Liver (tissue), 3 donors: ENCODE data around the gene KIF15.

Source experiments
- RAD21 ChIP-seq, 2 donors: IDR thresholded peaks; 2 replicates each; pipeline ENCODE4 v1.6.1; 2016; ENCODE audit warnings: antibody characterized with exemption in 2 of 2, mild to moderate bottlenecking in 2 of 2
- SP1 ChIP-seq: IDR thresholded peaks from 2 replicates; pipeline ENCODE4 v1.6.1; 2018; ENCODE audit warnings: antibody characterized with exemption, mild to moderate bottlenecking
- YY1 ChIP-seq: IDR thresholded peaks from 2 replicates; pipeline ENCODE4 v1.6.1; 2016; ENCODE audit warnings: antibody characterized with exemption, mild to moderate bottlenecking
- TF ChIP-seq, protein P1 (sequence below): fragments of 150-350 bp; IDR thresholded peaks from 2 replicates; pipeline ENCODE4 v1.5.1; 2017; ENCODE audit warnings: improper control_type of control experiment, low read depth, low read length; ENCODE audit not compliant: missing input control
- TF ChIP-seq, protein P2 (sequence below): IDR thresholded peaks from 2 replicates; pipeline ENCODE4 v1.6.1; 2016; ENCODE audit warnings: antibody characterized with exemption
- TF ChIP-seq, protein P3 (sequence below): IDR thresholded peaks from 2 replicates; pipeline ENCODE4 v1.6.1; 2016; ENCODE audit warnings: antibody characterized with exemption, mild to moderate bottlenecking
- donor health status: healthy.
- donor health status: healthy.

DNA sequence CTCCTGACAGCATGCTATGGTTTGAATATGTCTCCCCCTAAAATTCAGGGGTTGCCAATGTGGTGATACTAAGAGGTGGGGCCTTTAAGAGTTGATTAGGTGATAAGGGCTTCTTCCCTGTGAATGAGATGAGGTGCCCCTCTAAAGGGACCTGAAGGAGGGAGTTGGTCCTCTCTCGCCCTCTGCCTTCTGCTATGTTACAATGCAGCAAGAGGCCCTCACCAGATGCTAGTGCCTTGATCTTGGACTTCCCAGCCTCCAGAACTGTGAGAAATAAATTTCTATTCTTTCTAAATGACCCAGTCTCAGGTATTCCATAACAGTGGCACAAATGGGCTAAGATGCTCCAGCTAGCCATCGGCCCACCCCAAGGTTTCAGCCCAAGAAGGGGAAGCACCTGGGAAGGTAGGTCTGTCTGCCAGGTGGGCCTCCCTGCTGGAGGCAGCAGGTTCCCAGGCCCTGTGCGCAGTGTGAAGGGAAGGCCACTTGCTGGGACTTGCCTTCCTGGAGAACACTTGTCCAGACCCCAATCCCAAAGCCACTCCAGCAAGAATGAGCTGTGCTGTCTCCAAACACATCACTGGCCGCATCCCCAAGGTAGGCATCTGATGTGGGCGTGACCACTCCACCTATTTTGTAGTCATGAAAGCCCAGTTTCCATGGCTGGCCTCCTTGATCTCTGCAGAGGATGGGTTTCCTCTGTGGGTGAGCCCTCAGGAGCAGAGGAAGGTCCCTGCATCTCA is 121.8 kb downstream of the KIF15 start:
- no peak for TF ChIP-seq RAD21 (IDR thresholded peaks at IDR 0.05)
- TF ChIP-seq, protein P1, sequence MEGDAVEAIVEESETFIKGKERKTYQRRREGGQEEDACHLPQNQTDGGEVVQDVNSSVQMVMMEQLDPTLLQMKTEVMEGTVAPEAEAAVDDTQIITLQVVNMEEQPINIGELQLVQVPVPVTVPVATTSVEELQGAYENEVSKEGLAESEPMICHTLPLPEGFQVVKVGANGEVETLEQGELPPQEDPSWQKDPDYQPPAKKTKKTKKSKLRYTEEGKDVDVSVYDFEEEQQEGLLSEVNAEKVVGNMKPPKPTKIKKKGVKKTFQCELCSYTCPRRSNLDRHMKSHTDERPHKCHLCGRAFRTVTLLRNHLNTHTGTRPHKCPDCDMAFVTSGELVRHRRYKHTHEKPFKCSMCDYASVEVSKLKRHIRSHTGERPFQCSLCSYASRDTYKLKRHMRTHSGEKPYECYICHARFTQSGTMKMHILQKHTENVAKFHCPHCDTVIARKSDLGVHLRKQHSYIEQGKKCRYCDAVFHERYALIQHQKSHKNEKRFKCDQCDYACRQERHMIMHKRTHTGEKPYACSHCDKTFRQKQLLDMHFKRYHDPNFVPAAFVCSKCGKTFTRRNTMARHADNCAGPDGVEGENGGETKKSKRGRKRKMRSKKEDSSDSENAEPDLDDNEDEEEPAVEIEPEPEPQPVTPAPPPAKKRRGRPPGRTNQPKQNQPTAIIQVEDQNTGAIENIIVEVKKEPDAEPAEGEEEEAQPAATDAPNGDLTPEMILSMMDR = no peak
- TF ChIP-seq, protein P2, sequence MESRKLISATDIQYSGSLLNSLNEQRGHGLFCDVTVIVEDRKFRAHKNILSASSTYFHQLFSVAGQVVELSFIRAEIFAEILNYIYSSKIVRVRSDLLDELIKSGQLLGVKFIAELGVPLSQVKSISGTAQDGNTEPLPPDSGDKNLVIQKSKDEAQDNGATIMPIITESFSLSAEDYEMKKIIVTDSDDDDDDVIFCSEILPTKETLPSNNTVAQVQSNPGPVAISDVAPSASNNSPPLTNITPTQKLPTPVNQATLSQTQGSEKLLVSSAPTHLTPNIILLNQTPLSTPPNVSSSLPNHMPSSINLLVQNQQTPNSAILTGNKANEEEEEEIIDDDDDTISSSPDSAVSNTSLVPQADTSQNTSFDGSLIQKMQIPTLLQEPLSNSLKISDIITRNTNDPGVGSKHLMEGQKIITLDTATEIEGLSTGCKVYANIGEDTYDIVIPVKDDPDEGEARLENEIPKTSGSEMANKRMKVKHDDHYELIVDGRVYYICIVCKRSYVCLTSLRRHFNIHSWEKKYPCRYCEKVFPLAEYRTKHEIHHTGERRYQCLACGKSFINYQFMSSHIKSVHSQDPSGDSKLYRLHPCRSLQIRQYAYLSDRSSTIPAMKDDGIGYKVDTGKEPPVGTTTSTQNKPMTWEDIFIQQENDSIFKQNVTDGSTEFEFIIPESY = no peak
- no peak for TF ChIP-seq SP1
- TF ChIP-seq YY1 = no peak
- TF ChIP-seq, protein P3, sequence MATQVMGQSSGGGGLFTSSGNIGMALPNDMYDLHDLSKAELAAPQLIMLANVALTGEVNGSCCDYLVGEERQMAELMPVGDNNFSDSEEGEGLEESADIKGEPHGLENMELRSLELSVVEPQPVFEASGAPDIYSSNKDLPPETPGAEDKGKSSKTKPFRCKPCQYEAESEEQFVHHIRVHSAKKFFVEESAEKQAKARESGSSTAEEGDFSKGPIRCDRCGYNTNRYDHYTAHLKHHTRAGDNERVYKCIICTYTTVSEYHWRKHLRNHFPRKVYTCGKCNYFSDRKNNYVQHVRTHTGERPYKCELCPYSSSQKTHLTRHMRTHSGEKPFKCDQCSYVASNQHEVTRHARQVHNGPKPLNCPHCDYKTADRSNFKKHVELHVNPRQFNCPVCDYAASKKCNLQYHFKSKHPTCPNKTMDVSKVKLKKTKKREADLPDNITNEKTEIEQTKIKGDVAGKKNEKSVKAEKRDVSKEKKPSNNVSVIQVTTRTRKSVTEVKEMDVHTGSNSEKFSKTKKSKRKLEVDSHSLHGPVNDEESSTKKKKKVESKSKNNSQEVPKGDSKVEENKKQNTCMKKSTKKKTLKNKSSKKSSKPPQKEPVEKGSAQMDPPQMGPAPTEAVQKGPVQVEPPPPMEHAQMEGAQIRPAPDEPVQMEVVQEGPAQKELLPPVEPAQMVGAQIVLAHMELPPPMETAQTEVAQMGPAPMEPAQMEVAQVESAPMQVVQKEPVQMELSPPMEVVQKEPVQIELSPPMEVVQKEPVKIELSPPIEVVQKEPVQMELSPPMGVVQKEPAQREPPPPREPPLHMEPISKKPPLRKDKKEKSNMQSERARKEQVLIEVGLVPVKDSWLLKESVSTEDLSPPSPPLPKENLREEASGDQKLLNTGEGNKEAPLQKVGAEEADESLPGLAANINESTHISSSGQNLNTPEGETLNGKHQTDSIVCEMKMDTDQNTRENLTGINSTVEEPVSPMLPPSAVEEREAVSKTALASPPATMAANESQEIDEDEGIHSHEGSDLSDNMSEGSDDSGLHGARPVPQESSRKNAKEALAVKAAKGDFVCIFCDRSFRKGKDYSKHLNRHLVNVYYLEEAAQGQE = no peak
